Hepatocyte (in vitro differentiated cells): ENCODE measurements around the gene ITPR2. TPM values are rescaled to one million over a fixed set of nuclear protein-coding genes. Genes with fewer than 3 reads are reported as not detected.

Experiments used
- DNase-seq: peaks from one replicate; pipeline ENCODE4 v3.0.0-alpha.2; 2016; ENCODE audit warnings: low spot score
- H2AFZ ChIP-seq: fragments of 200-600 bp; sonication (generic); 2 replicates; pipeline ENCODE4 v1.6.0; 2016; ENCODE audit warnings: antibody characterized with exemption, mild to moderate bottlenecking
- H3K27ac ChIP-seq: fragments of 200-600 bp; sonication (generic); 2 replicates; pipeline ENCODE4 v1.5.1; 2016; ENCODE audit warnings: mild to moderate bottlenecking
- H3K27me3 ChIP-seq: fragments of 200-600 bp; sonication (generic); 2 replicates; pipeline ENCODE4 v1.6.1; 2016
- H3K36me3 ChIP-seq: fragments of 200-600 bp; sonication (generic); replicated peaks from 2 replicates; pipeline ENCODE4 v1.5.1; 2016; ENCODE audit warnings: low read depth; ENCODE audit not compliant: insufficient read depth
- H3K4me1 ChIP-seq: fragments of 200-600 bp; sonication (generic); 2 replicates; pipeline ENCODE4 v1.5.1; 2016; ENCODE audit warnings: mild to moderate bottlenecking, moderate library complexity; ENCODE audit not compliant: insufficient read depth
- H3K4me2 ChIP-seq: fragments of 200-600 bp; sonication (generic); 2 replicates; pipeline ENCODE4 v1.6.0; 2016
- H3K4me3 ChIP-seq: fragments of 200-600 bp; sonication (generic); 2 replicates; pipeline ENCODE4 v1.5.1; 2016; ENCODE audit warnings: mild to moderate bottlenecking
- H3K79me2 ChIP-seq: fragments of 200-600 bp; sonication (generic); 2 replicates; pipeline ENCODE4 v1.6.0; 2017; ENCODE audit warnings: mild to moderate bottlenecking
- H3K9me2 ChIP-seq: fragments of 200-600 bp; sonication (generic); replicated peaks from 2 replicates; pipeline ENCODE4 v1.6.0; 2017; ENCODE audit warnings: mild to moderate bottlenecking; ENCODE audit not compliant: insufficient read depth
- H3K9me3 ChIP-seq: fragments of 200-600 bp; sonication (generic); 2 replicates; pipeline ENCODE4 v1.5.1; 2016; ENCODE audit warnings: low read depth, mild to moderate bottlenecking
- H4K20me1 ChIP-seq: fragments of 200-600 bp; sonication (generic); 2 replicates; pipeline ENCODE4 v1.6.0; 2016; ENCODE audit warnings: mild to moderate bottlenecking; ENCODE audit not compliant: insufficient read depth, poor library complexity, severe bottlenecking
- EZH2 ChIP-seq: fragments of 200-600 bp; sonication (generic); IDR thresholded peaks from 2 replicates; pipeline ENCODE4 v1.6.1; 2016; ENCODE audit warnings: antibody characterized with exemption, mild to moderate bottlenecking, borderline replicate concordance
- EZH2phosphoT487 ChIP-seq: fragments of 200-600 bp; sonication (generic); IDR thresholded peaks from one replicate; pipeline ENCODE4 v1.6.1; 2018; ENCODE audit warnings: antibody characterized with exemption, mild to moderate bottlenecking, low read depth, moderate library complexity; ENCODE audit not compliant: unreplicated experiment, severe bottlenecking
- WGBS: methylation state at CpG from one replicate; pipeline ENCODE4 v1.1.6; 2016; ENCODE audit warnings: low lambda C conversion rate; ENCODE audit errors: missing lambda C conversion rate; 5-methylcytosine and 5-hydroxymethylcytosine counted together
- polyA plus RNA-seq: library from polyadenylated mRNA; unstranded; fragments of >200 nt; fragmentation: Nextera tagmentation; extraction: Ambion mirVana; gene quantifications from 2 replicates; pipeline ENCODE4 v1.2.1, GENCODE V29; 2016
- total RNA-seq: library from RNA; depleted of rRNA; stranded (reverse); fragments of >200 nt; gene quantifications from 2 replicates; pipeline ENCODE4 v1.2.3, GENCODE V29; 2014
- TF ChIP-seq, protein P1 (sequence below): fragments of 200-600 bp; sonication (generic); IDR thresholded peaks from 2 replicates; pipeline ENCODE4 v1.5.1; 2016; ENCODE audit warnings: antibody characterized with exemption, mild to moderate bottlenecking; ENCODE audit not compliant: poor library complexity

The ITPR2 gene
- total and polyA plus RNA-seq, 2 experiments from 2014 or later: 22.0 to 51.4 TPM

DNA sequence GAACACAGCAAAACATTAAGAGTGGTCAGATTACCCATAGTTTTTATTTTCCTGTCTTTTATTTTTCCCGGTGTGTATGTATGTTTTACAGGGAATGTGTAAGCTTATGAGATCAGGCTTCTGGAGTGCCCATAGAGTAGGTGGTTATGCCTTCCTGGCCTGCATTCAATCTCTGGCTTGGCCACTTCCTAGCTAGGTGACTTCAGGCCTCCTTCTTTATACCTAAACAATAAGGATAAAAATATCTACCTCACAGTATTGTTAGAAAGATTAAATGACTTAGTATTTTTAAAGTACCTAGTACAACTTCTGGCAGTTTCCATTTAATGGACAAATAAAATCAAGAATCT, 42.4 kb downstream of the ITPR2 start:
- TF ChIP-seq, protein P1, sequence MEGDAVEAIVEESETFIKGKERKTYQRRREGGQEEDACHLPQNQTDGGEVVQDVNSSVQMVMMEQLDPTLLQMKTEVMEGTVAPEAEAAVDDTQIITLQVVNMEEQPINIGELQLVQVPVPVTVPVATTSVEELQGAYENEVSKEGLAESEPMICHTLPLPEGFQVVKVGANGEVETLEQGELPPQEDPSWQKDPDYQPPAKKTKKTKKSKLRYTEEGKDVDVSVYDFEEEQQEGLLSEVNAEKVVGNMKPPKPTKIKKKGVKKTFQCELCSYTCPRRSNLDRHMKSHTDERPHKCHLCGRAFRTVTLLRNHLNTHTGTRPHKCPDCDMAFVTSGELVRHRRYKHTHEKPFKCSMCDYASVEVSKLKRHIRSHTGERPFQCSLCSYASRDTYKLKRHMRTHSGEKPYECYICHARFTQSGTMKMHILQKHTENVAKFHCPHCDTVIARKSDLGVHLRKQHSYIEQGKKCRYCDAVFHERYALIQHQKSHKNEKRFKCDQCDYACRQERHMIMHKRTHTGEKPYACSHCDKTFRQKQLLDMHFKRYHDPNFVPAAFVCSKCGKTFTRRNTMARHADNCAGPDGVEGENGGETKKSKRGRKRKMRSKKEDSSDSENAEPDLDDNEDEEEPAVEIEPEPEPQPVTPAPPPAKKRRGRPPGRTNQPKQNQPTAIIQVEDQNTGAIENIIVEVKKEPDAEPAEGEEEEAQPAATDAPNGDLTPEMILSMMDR: no peak
- TF ChIP-seq EZH2 (no peak), EZH2phosphoT487 (no peak)
- no peak for DNase-seq
- Histone ChIP-seq H4K20me1 (no peaks in the 10 kb centered on the region), H3K4me2 (no peak overlapping the region), H3K9me3 (no peaks in the 10 kb centered on the region), H3K9me2 (no peaks in the 10 kb centered on the region), H2AFZ (no peak overlapping the region), H3K4me1 (peaks cover 23% of the 10 kb centered on the region), H3K27me3 (no peaks in the 10 kb centered on the region), H3K36me3 (no peaks in the 10 kb centered on the region), H3K27ac (no peak overlapping the region), H3K4me3 (no peak overlapping the region), H3K79me2 (peaks cover 29% of the 10 kb centered on the region)
- WGBS: 47% methylated on average over 1 of the region's 1 CpG

DNA sequence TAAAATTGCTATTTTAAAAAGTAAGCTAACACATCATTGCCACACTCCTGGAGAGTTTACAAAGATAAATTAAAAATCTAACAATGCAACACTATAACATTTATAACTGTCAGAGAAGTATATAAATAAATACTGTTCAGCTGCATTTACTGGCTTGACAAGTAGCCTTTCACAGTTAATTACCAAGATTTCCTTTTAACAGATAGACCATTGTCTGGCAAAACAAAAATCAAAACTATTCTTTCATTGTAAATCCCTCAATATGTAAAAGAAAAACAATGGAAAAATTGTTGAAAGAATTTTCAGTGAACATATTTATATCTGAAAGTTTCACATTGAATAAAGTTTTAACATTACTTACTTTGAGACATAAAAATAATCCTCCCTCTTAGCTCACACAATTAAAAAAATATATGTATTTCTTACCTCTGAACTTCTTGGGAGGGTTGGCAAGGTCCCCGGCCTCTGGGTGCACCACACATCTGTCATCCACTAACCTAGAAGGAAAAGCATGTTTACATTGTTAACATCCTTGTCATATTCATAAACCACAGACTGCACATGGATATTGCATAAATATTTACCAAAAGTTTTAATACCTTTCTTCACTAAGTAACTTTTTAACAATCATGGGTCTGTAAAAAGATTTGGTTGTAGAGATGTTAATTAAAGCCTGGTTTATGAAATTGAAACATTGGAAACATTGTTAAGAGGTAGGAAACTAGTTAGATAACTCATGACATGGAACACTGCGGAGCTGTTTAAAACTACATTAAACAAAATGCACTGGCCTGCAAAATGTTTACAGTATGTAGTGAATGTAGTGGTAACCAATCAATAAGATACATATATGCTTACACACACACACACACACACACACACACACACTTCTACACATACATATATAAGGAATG, 43.0 kb downstream of the ITPR2 start:
- Histone ChIP-seq H3K4me3 (no peak overlapping the region), H3K27ac (no peak overlapping the region), H3K9me2 (no peaks in the 10 kb centered on the region), H2AFZ (no peak overlapping the region), H3K4me1 (peaks cover 23% of the 10 kb centered on the region), H3K4me2 (no peak overlapping the region), H3K9me3 (no peaks in the 10 kb centered on the region), H3K27me3 (no peaks in the 10 kb centered on the region), H3K79me2 (peaks cover 29% of the 10 kb centered on the region), H3K36me3 (no peaks in the 10 kb centered on the region), H4K20me1 (no peaks in the 10 kb centered on the region)
- DNase-seq: no peak
- 46% methylated on average over 2 of the region's 2 CpGs for WGBS
- TF ChIP-seq EZH2 (no peak), EZH2phosphoT487 (no peak)
- TF ChIP-seq, protein P1: no peak

- no peaks in the 10 kb centered on the region for H3K27me3 ChIP-seq
- H3K36me3 ChIP-seq: no peaks in the 10 kb centered on the region
- DNase-seq: peak; percentile 11
- no peaks in the 10 kb centered on the region for H3K9me3 ChIP-seq
- no peak overlapping the region for H3K4me2 ChIP-seq
- H3K27ac ChIP-seq: peak overlapping the region; percentile 24
- peaks cover 12% of the 10 kb centered on the region for H3K79me2 ChIP-seq
- H4K20me1 ChIP-seq: no peaks in the 10 kb centered on the region
- no peak overlapping the region for H2AFZ ChIP-seq
- 69% methylated on average over 2 of the region's 2 CpGs for WGBS
- H3K9me2 ChIP-seq: no peaks in the 10 kb centered on the region
- H3K4me3 ChIP-seq: no peak overlapping the region
- TF ChIP-seq EZH2phosphoT487: no peak
- TF ChIP-seq, protein P1: no peak
- no peak for TF ChIP-seq EZH2
- H3K4me1 ChIP-seq: peaks cover 23% of the 10 kb centered on the region
Observed at GRCh38 chr12:26786865-26787514, 46.0 kb downstream of the ITPR2 start.
